Tibial nerve (tissue), 4 donors: ENCODE data around the gene FAM149B1.
A peak's percentile ranks its signal among the peaks of the same experiment; 100 is the strongest.

Source experiments
- CTCF ChIP-seq, 5 experiments: fragments of 200-600 bp in 3 of 5; fragments of 450-650 bp in 2 of 5; sonication (generic) in 3 of 5; IDR thresholded peaks; one replicate each; pipeline ENCODE4 v1.5.1; 2016 to 2019; ENCODE audit warnings: antibody characterized with exemption in 5 of 5, mild to moderate bottlenecking in 3 of 5, moderate library complexity in 2 of 5
- EP300 ChIP-seq, 2 donors: sonication (generic); formaldehyde crosslinking; IDR thresholded peaks; one replicate each; pipeline ENCODE4 v1.6.1; 2017; ENCODE audit warnings: antibody characterized with exemption in 2 of 2, mild to moderate bottlenecking in 1 of 2
- POLR2A ChIP-seq, 2 donors: fragments of 450-650 bp; IDR thresholded peaks; one replicate each; pipeline ENCODE4 v1.6.1; 2017; ENCODE audit warnings: antibody characterized with exemption in 2 of 2, mild to moderate bottlenecking in 2 of 2, moderate library complexity in 2 of 2

- TF ChIP-seq CTCF (IDR thresholded peaks at IDR 0.05) (peak in 1 of 5 experiments; percentile 19), POLR2A (IDR thresholded peaks at IDR 0.05) (peak; percentile 51 to 74), EP300 (IDR thresholded peaks at IDR 0.05) (peak; percentile 88 to 97)
Measured at GRCh38 chr10:73246646-73247508, 79.0 kb downstream of the FAM149B1 start, which contains the start of gene DNAJC9.
